OCI-LY7 (cell line): ENCODE results near the gene VCL. TPM values are rescaled to one million over a fixed set of nuclear protein-coding genes. Genes with fewer than 3 reads are reported as not detected.
A peak's percentile ranks its signal among the peaks of the same experiment; 100 is the strongest.

Experiments
- BruUV-seq: library from RNA; stranded (reverse); fragments of 400-500 nt; replicated peaks from 2 replicates; lab custom pipeline; 2021; lab: Mats Ljungman, UMichigan
- CTCF ChIA-PET: fragments of 300-600 bp; sonication (Branson Sonifier 250); formaldehyde crosslinking; loops from one replicate; lab custom pipeline; 2022; ENCODE audit warnings: antibody characterized with exemption; ENCODE audit not compliant: unreplicated experiment; lab: Charles Lee
- POLR2A ChIA-PET: fragments of 300-600 bp; sonication (Branson Sonifier 250); formaldehyde crosslinking; loops from one replicate; lab custom pipeline; 2022; ENCODE audit warnings: antibody characterized with exemption; lab: Charles Lee
- DNase-seq: peaks from one replicate; pipeline ENCODE4 v3.0.0-alpha.2; 2015; ENCODE audit warnings: low spot score
- H2AFZ ChIP-seq: fragments of 200-600 bp; sonication (generic), shearing (Covaris generic); 2 replicates; pipeline ENCODE4 v1.6.1; 2014; ENCODE audit warnings: mild to moderate bottlenecking, antibody characterized with exemption, low read length, moderate library complexity
- H3K27ac ChIP-seq: fragments of 200-600 bp; sonication (generic); 2 replicates; pipeline ENCODE4 v1.5.1; 2014; ENCODE audit warnings: mixed run types, low read depth, mild to moderate bottlenecking, moderate library complexity, low read length, inconsistent platforms; ENCODE audit not compliant: poor library complexity, severe bottlenecking
- H3K36me3 ChIP-seq: fragments of 200-600 bp; sonication (generic); 2 replicates; pipeline ENCODE4 v1.6.1; 2014; ENCODE audit warnings: mild to moderate bottlenecking, antibody characterized with exemption, low read length, moderate library complexity, mixed read lengths; ENCODE audit not compliant: insufficient read depth
- H3K4me1 ChIP-seq: fragments of 200-600 bp; sonication (generic); 2 replicates; pipeline ENCODE4 v1.5.1; 2014; ENCODE audit warnings: mild to moderate bottlenecking, low read length; ENCODE audit not compliant: insufficient read depth, poor library complexity, severe bottlenecking
- H3K4me2 ChIP-seq: fragments of 200-600 bp; sonication (generic); 2 replicates; pipeline ENCODE4 v1.6.1; 2014; ENCODE audit warnings: mild to moderate bottlenecking, low read length
- H3K4me3 ChIP-seq: fragments of 200-600 bp; sonication (generic); 2 replicates; pipeline ENCODE4 v1.5.1; 2014; ENCODE audit warnings: mild to moderate bottlenecking, low read depth, low read length; ENCODE audit not compliant: poor library complexity, severe bottlenecking
- H3K79me2 ChIP-seq: fragments of 200-600 bp; sonication (generic); 2 replicates; pipeline ENCODE4 v1.6.1; 2016; ENCODE audit warnings: low read depth, mild to moderate bottlenecking, low read length, moderate library complexity, mixed read lengths; ENCODE audit not compliant: insufficient read depth
- H3K9me2 ChIP-seq: fragments of 200-600 bp; sonication (generic); 2 replicates; pipeline ENCODE4 v1.6.1; 2016; ENCODE audit warnings: mild to moderate bottlenecking, low read length, mixed read lengths; ENCODE audit not compliant: insufficient read depth
- H3K9me3 ChIP-seq: fragments of 200-600 bp; sonication (generic); 2 replicates; pipeline ENCODE4 v1.6.1; 2014; ENCODE audit warnings: mild to moderate bottlenecking, mixed run types, low read length, mixed read lengths
- H4K20me1 ChIP-seq: fragments of 200-600 bp; sonication (generic); 2 replicates; pipeline ENCODE4 v1.6.1; 2014; ENCODE audit warnings: mild to moderate bottlenecking, antibody characterized with exemption, low read length, moderate library complexity, mixed read lengths; ENCODE audit not compliant: insufficient read depth
- EZH2phosphoT487 ChIP-seq: fragments of 200-600 bp; sonication (generic); IDR thresholded peaks from 2 replicates; pipeline ENCODE4 v1.6.1; 2018; ENCODE audit warnings: low read depth, borderline replicate concordance, mild to moderate bottlenecking, mixed run types, antibody characterized with exemption, low read length, moderate library complexity, mixed read lengths
- intact Hi-C: fragments of 100-400 bp; cut with micrococcal nuclease; formaldehyde crosslinking; loops from one replicate; pipeline ENCODE4 v1.10.0; 2022; ENCODE audit not compliant: unreplicated experiment
- total RNA-seq, 2 experiments: library from RNA; depleted of rRNA in 1 of 2; stranded (reverse); fragments of >200 nt in 1 of 2; shearing (Covaris generic) in 1 of 2; gene quantifications; 2 replicates each; pipeline ENCODE4 v1.2.3, GENCODE V29; 2014 to 2022
- TF ChIP-seq, protein P1 (sequence below): fragments of 200-600 bp; sonication (generic); conservative IDR thresholded peaks from 2 replicates; pipeline ENCODE4 v1.5.1; 2014; ENCODE audit warnings: mild to moderate bottlenecking, antibody characterized with exemption, low read length, moderate library complexity, mixed read lengths

The VCL gene
- total RNA-seq, 2 experiments from 2014 or later = 19.1 to 55.5 TPM

DNA sequence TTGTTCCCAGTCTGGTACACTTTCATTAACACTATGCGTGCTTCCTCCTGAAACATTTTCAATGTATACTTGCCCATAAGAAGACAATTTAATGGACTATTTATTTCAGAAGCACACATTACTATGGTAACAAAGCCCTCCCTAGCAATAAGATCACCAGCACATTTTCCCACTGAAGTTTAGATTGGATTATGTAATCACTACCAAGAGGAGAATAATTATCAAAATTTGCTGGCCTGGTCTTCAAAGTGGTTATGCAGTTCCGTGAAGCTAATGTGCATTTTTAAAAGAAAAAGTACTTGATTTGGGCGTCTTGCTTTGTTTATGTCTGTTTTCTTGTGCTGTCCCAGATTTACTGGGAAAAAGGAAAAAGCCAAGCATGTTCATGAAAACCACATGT, 90.8 kb downstream of the VCL start:
- Histone ChIP-seq H3K79me2 (no peaks in the 10 kb centered on the region), H3K4me1 (no peaks in the 10 kb centered on the region), H2AFZ (no peak overlapping the region), H3K4me3 (no peak overlapping the region), H3K4me2 (no peak overlapping the region), H4K20me1 (no peaks in the 10 kb centered on the region), H3K9me3 (no peaks in the 10 kb centered on the region), H3K9me2 (no peaks in the 10 kb centered on the region), H3K27ac (no peak overlapping the region), H3K36me3 (peaks cover 26% of the 10 kb centered on the region)
- ChIA-PET CTCF (no interaction called here), POLR2A (no interaction called here)
- DNase-seq = no peak
- TF ChIP-seq, protein P1, sequence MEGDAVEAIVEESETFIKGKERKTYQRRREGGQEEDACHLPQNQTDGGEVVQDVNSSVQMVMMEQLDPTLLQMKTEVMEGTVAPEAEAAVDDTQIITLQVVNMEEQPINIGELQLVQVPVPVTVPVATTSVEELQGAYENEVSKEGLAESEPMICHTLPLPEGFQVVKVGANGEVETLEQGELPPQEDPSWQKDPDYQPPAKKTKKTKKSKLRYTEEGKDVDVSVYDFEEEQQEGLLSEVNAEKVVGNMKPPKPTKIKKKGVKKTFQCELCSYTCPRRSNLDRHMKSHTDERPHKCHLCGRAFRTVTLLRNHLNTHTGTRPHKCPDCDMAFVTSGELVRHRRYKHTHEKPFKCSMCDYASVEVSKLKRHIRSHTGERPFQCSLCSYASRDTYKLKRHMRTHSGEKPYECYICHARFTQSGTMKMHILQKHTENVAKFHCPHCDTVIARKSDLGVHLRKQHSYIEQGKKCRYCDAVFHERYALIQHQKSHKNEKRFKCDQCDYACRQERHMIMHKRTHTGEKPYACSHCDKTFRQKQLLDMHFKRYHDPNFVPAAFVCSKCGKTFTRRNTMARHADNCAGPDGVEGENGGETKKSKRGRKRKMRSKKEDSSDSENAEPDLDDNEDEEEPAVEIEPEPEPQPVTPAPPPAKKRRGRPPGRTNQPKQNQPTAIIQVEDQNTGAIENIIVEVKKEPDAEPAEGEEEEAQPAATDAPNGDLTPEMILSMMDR = no peak
- no peak for TF ChIP-seq EZH2phosphoT487
- BruUV-seq = no TSS peak
- intact Hi-C loops = no loop called here

DNA sequence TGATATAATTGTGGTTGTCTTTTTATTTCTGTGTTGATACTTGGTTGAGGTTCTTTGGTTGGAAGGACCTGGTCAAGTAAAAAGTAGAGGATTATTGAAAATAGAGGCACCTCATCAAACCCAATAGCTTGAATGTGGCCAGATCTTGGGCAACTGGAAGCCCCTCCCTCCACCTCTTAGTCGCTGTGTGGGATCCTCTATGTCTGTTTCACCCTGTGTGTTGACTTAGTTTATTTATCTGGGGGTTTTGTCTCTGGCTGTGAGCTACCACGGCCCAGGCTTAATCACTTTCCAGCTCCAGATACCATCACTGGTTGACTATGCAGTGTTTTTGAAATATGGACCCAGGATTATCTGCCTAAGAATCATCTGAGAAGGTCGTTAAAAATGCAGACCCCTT, 94.5 kb downstream of the VCL start:
- H4K20me1 ChIP-seq = no peaks in the 10 kb centered on the region
- intact Hi-C loops = no loop called here
- ChIA-PET CTCF (no interaction called here), POLR2A (interaction anchor here (0.6 kb wide), 1 partner anchor 9 kb away, joined by 3 read pairs; no protein-coding TSS in a partner anchor)
- peaks cover 5% of the 10 kb centered on the region for H3K4me1 ChIP-seq
- H3K79me2 ChIP-seq = no peaks in the 10 kb centered on the region
- no peak overlapping the region for H3K27ac ChIP-seq
- no peak overlapping the region for H3K4me2 ChIP-seq
- H3K4me3 ChIP-seq = no peak overlapping the region
- no TSS peak for BruUV-seq
- peaks cover 45% of the 10 kb centered on the region for H3K36me3 ChIP-seq
- H2AFZ ChIP-seq = no peak overlapping the region
- no peak for TF ChIP-seq EZH2phosphoT487
- TF ChIP-seq, protein P1 = no peak
- no peaks in the 10 kb centered on the region for H3K9me2 ChIP-seq
- DNase-seq = no peak
- no peaks in the 10 kb centered on the region for H3K9me3 ChIP-seq

- H3K9me3 ChIP-seq = no peaks in the 10 kb centered on the region
- ChIA-PET POLR2A (interaction anchor here (1.1 to 1.2 kb wide), 2 partner anchors 9 to 10 kb away, joined by 4 to 5 read pairs; no protein-coding TSS in a partner anchor), CTCF (no interaction called here)
- no peak for TF ChIP-seq EZH2phosphoT487
- TF ChIP-seq, protein P1 = 0 out of 2 replicates have a peak, but pooled peaks have one; percentile 25
- H3K4me1 ChIP-seq = peaks cover 5% of the 10 kb centered on the region
- BruUV-seq = no TSS peak
- H3K27ac ChIP-seq = no peak overlapping the region
- no peaks in the 10 kb centered on the region for H4K20me1 ChIP-seq
- no peak overlapping the region for H3K4me3 ChIP-seq
- no peaks in the 10 kb centered on the region for H3K79me2 ChIP-seq
- H3K36me3 ChIP-seq = peaks cover 57% of the 10 kb centered on the region
- H2AFZ ChIP-seq = no peak overlapping the region
- no peak for DNase-seq
- no peak overlapping the region for H3K4me2 ChIP-seq
- intact Hi-C loops = no loop called here
- H3K9me2 ChIP-seq = no peaks in the 10 kb centered on the region
Observed at GRCh38 chr10:74093530-74094164, 95.7 kb downstream of the VCL start.
